Erythroblast (primary cell): ENCODE data around the gene ZNF316.

Experiments
- DNase-seq, 2 experiments: peaks; one replicate each; lab custom pipeline; 2025; lab: John Stamatoyannopoulos, UW
- GATA1 ChIP-seq: IDR thresholded peaks from 2 replicates; pipeline ENCODE4 v1.6.1; 2011; ENCODE audit warnings: low read depth, mild to moderate bottlenecking, control low read depth, low read length, moderate library complexity
- POLR2A ChIP-seq: IDR thresholded peaks from 2 replicates; pipeline ENCODE4 v1.6.1; 2011; ENCODE audit warnings: mild to moderate bottlenecking, low read length

ZNF316 gene

DNA sequence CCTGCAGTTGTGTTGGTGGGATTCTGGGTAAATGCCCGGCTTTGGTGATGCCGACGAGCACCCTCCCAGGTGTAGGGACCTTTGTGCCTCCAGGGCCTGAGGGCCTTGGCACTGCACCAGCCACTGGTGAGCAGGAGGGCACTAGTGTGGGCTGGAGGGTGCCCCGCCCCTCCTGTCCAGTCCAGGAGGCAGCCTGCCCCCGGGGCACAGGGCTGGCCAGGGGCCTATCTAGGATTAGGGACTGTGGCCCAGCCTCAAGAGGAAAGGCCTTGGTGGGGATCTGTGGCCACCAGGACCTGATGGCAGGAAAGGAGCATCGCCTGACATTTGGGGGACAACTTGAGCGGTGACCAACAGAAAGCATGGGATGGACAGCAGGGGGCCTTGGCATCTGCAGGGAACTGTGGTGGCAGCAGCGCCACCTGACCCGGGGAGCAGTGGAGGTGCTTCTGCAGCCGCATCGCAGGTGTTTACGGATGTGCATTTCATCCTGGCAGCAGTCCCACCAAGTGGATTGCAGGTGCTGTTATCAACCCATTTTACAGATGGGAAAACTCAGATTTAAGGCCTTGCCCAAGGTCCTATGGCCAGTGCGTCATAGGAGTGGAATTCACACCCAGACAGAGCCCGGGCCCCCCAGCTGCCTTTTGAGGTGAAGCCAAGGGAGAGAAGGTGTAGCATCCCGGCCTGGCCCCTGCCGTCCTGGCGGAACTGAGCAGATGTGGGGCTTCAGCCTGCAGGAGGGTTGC lies 11.1 kb downstream of the ZNF316 start:
- no peak for TF ChIP-seq GATA1
- no peak for TF ChIP-seq POLR2A
- DNase-seq, result no peak

DNA sequence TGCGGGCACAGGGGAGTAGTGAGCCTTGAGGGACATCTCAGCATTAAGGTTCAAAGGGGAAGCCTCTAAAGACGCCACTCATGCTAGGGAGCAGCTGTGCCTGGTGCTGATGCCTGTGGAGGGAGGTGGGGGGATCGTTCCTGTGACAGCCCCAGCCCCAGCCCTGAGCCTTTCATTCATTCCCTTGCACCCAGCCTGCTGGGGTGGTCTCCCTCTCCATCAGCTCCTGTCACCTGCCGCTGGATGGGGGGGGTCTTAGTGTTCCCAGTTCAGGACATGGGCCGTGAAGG lies 11.6 kb downstream of the ZNF316 start:
- DNase-seq, result no peak
- TF ChIP-seq POLR2A (no peak), GATA1 (no peak)

DNA sequence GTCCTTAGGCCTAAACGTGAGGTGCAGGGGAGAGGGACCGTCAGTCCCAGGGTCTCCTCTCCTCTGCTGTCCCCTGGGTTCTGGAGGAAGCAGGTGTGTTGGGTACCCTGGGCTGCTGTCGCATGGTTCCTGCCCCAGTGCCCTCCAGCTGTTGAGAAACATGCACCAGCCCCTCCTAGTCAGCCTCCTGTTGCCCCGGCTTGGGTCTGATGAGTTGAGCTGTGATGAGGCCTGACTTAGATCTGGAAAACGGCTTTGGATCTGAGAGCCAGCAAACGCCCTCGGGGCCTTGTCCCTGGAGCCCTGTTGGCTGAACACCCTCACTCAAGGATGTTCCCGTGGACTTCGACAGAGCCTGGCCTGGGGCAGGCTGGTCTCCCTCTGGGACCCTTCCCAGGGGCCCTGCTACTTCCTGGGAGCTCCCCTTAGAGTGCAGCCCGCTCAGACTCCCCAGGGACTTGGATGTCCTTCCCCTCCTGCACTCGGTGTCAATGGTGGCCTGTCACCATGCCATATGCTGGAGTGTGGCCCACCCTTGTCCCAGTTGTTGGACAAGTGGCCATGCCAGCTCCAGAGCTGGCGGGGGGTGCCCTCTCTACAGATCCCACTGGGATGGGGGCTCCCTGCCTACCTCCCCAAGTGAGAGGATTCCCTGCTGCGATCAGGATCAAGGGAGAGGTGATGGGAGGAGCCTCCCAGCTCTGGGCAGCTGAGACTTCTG lies 12.3 kb downstream of the ZNF316 start:
- TF ChIP-seq GATA1 (no peak), POLR2A (no peak)
- no peak for DNase-seq

DNA sequence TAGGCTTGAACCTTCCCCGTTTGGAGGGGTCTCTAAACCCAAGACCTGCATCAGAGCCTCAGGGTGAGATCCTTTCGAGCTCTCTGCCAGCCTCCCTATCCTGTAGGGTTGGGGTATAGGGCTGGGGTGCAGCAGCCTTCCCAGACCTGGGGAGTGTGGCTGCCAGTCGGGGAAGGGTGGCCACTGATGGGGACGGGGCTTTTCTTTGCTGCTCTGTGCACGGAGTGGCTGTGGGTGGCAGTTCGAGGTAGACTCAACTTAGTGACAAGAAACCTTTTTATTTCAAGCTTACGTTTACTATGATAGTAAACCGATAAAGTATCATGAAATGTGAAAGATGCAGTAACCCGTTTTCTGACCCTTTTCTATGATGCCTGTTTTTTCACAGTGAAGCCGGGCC lies 13.0 kb downstream of the ZNF316 start:
- DNase-seq, result no peak
- TF ChIP-seq GATA1, result no peak
- TF ChIP-seq POLR2A, result no peak

DNA sequence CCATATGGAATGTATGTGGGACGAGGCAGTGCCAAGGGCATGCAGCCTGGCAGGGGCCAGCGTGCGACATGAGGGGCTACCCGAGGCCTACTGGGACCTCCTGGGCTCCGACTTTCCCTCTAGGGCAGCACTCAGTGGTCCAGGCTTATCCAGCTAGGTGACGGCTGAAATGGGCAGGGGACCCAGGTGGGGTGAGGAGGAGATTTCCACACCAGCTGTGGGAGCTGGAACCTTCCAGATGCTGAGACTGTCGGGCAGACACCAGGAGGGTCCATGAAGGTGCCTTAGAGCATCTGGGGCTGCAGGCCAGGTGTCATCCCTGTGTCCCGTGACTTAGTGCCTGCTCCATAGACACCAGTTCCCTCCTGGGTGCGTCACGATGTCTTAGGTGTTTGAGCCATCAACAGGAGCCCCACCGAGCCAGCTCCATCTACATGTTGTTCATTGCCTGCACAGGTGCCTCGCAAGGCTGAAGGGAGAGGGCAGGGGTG lies 13.4 kb downstream of the ZNF316 start:
- TF ChIP-seq GATA1 (no peak), POLR2A (no peak)
- no peak for DNase-seq

DNA sequence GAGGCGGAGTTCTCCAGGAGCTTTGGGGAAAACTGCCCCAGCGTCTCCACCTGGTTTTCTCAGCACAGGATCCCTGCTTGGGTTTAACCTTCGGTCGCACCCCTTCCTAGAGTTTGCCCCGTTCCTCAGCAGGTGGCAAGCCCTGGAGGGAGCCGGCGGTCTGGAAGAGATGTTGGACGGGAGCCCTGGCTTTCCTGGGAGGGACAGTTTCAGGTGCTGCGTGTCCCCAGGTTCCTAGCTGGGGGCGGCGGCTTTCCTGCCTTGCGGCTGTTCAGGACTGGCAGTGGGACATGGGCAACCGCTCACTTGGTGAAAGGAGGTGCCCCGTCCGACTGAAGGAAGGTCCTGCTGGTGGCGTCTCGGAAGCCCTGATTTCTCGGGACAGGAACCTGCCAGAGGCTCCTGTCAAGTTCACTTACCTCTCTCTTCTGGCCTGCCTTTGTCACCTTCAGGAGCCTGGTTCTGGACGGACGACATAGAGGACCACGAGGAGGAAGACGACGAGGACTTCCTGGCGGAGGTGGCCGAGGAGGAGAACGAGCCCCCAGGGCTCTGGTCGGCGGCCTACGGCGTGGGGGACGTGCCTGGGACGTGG lies 14.8 kb downstream of the ZNF316 start:
- TF ChIP-seq GATA1 (no peak), POLR2A (no peak)

DNA sequence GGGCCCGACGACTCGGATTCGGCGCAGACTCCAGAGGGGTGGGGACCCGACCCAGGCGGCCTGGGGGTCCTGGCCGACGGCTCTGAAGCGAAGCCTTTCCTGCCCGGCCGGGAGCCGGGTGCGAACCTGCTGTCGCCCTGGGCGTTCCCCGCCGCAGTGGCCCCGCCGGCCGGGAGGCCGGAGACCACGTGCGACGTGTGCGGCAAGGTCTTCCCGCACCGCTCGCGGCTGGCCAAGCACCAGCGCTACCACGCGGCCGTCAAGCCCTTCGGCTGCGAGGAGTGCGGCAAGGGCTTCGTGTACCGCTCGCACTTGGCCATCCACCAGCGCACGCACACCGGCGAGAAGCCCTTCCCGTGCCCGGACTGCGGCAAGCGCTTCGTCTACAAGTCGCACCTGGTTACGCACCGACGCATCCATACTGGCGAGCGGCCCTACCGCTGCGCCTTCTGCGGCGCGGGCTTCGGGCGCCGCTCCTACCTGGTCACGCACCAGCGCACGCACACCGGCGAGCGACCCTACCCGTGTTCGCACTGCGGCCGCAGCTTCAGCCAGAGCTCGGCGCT lies 15.4 kb downstream of the ZNF316 start:
- TF ChIP-seq GATA1 (no peak), POLR2A (no peak)
- DNase-seq, result no peak

More for the DNA sequence above, 14.8 kb downstream of the ZNF316 start:
- DNase-seq, result no peak

DNA sequence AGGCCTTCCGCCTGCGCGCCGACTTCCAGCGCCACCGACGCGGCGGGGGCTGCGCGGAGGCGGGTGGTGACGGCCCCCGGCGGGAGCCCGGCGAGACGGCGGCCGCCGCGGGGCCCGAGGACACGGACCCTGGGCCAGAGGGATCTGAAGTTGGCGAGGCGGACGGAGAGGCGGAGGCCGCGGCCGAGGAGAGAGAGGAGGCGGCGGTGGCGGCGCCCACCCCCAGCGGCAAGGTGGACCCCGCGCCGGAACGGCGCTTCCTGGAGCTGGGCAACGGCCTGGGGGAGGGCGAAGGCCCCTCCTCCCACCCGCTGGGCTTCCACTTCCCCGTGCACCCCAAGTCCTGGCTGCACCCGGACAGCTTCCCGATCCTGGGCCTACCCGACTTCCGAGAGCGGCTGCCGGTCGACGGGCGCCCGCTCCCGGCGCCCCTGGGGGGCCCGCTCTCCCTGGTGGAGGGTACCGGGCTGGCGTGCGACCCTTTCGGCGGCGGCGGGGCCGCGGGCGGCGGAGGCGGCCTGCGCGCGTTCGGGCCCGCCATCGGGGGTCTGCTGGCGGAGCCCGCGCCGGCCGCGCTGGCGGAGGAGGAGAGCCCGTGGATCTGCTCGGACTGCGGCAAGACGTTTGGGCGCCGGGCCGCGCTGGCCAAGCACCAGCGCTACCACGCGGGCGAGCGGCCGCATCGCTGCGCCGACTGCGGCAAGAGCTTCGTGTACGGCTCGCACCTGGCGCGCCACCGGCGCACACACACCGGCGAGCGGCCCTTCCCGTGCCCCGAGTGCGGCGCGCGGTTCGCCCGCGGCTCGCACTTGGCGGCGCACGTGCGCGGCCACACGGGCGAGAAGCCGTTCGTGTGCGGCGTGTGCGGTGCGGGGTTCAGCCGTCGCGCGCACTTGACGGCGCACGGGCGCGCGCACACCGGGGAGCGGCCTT lies 16.2 kb downstream of the ZNF316 start:
- TF ChIP-seq GATA1 (no peak), POLR2A (no peak)
- DNase-seq, result no peak

DNA sequence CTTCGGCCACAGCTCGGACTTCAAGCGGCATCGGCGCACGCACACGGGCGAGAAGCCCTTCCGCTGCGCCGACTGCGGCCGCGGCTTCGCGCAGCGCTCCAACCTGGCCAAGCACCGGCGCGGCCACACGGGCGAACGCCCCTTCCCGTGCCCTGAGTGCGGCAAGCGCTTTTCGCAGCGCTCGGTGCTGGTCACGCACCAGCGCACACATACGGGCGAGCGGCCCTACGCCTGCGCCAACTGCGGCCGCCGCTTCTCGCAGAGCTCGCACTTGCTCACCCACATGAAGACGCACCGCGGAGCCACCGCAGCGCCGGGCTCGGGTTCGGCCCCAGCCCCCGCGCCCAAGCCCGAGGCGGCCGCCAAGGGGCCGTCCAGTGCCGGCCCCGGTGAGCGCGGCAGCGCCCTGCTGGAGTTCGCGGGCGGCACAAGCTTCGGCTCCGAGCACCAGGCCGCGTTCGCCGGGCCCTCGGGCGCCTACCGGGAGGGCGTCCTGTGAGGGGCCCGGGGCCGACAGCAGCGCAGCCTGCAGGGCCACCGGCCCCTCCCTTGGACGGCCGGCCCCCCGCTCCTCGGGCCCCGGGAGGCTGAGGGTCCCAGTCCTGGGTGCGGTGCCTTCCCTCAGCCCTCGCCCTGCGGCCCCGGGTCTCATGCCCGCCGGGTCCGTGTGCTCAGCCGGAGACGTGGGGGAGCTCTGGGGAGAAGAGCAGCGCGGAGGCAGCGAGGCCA lies 17.2 kb downstream of the ZNF316 start:
- TF ChIP-seq GATA1 (no peak), POLR2A (no peak)
- DNase-seq, result no peak

DNA sequence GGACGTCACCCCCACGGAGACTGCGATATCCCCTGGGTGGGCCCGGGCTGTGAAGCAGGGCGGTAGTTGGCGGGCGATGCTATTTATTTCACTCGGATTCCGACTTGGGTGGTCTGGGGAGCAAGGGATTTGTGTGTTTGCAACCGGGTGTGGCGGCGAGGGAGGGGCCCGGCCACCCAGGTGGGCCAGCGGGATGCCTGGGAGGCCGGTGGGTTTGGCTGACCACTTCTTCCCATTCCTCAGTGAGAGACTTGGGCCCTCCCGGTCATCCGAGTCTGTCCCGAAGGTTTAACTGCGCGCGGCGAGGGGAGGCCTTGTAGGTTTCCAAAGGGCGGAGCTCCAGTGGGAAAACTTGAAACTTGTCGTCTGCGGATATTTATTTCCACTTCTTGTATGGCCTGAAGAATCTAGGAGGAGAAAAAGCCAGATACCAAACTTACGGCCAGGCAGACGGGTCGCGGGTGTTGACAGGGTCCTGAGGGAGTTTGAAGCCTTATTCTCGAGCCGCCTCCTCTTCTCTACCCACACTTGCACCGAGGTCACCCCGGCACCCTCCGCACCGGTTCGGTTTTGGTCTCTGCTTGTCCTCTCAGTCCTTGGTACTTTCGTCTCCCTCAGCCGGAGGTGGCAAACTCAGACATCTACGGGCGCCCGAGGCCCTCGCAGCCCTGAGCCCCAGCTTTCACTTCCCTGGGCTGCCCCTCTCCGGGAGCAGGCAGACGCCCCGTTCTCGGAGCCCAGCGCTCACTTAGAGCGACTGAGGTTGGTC lies 17.9 kb downstream of the ZNF316 start:
- TF ChIP-seq GATA1 (no peak), POLR2A (no peak)

DNA sequence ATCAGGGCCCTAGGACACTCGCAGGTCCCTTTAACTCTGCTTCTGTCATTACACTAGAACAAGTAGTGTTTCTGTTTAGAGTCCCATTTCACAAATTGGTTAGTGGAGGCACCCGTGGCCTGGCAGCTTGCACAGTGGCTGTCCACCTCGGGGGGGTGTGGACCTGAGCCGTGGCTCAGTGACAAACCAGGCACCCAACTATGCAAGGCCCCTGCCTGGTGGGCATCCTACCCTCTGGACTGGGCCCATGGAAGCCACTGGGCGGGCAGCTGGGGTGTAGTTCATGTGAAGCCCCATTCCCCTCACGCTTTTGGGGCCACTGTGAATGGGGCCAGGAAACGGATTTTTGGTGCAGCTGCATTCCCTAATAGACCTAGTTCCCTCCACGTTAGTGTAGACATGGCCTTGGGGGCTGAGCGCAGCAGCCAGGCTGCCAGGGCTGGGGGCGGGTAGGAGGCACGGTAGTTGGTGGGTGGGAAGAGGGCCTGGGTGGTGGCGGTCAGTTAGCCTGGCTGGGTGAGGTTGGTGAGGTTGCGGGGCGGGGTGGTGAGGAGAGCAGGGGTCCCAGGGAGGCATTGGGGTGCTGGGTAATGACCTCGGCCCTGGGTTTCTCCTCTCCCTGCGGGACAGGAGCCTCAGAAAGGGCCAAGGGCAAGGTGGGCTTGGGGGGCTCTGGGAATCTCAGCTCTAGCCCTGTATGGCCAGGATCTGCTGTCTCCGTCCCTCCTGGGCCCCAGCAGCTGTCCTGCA lies 18.7 kb downstream of the ZNF316 start:
- no peak for DNase-seq
- TF ChIP-seq GATA1 (no peak), POLR2A (no peak)

More for the DNA sequence above, 17.9 kb downstream of the ZNF316 start:
- no peak for DNase-seq
